ENCODE results near the gene EYS.
A peak's percentile ranks its signal among the peaks of the same experiment; 100 is the strongest.
"Not testable (repeated sequence)": the region's sequence is repeated elsewhere in the genome, so short reads cannot be mapped to it uniquely, and the experiment has no call there.

The EYS gene

DNA sequence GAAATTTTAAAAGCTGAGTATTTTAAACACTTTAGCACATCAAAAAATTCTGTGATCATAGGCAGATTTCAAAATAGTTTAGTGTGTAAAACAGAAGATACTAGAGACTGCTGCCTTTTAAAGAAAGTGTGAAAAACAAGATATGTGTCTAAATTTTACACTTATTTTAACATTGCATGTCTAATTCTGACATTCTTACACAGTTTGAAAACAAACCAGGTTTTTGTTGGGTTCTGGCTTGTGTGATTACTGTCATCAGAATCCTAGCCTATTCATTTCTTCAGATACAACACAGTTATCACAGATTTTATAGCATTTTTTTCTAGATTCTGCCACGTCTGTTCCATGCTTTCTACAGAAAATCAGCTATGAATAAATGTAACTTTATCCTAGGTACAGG is 257.1 kb downstream of the EYS start:
- no peak for FAIRE-seq

DNA sequence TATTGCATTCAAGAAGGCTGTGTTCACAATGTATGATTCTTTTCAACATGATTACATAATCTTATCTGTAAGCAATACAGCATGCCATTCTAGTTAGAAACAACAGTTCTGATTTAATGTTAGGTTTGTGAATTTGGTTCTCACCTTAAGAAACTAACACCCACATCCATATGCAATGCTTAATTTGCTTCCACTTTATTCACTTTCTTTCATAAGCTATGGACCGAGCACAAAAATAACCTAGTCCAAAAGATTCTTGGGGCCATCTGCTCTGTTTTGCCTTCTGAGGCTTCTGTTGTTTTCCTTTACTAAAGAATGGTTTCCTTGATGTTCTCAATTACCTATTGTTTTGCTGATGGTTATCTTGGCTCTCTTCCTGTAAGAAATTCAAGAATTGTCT is 258.2 kb downstream of the EYS start:
- no peak for FAIRE-seq

DNA sequence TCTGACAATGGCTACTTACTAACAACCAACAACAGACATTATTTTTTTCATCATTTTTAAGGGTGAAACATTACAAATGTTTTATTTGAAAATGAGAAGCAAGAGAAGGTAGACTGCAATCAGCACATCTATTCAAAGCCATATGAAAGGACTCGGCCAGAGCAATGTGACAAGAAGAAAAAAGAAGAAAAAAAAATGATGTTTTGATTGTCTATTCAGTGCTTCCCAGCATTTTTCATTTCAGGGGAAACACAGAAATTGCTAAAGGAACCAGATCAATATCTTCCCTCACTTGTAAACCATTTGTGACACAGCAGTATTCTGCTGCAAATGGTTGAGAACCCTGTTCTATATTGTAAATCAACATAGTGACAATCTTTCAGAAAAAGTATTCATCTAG is 270.7 kb downstream of the EYS start:
- FAIRE-seq: no peak

DNA sequence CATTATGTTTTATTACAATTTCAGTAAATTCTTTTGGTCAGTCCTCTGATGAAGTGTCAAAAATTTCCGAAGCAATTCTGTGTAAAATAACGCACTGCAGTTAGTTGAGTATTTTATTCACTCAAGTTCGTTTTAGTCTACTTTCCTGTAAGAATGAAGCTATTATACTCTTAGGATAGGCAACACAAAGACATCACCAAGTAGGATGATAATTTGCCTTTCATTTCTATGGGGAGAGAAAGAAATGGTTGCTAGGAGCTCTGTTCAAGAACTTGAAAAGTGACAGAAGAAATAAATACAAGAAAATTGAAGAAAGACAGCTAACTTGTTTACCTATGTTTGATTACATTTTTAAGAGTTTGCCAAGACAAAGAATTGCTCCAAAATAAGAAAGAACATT is 290.4 kb downstream of the EYS start:
- no peak for FAIRE-seq

DNA sequence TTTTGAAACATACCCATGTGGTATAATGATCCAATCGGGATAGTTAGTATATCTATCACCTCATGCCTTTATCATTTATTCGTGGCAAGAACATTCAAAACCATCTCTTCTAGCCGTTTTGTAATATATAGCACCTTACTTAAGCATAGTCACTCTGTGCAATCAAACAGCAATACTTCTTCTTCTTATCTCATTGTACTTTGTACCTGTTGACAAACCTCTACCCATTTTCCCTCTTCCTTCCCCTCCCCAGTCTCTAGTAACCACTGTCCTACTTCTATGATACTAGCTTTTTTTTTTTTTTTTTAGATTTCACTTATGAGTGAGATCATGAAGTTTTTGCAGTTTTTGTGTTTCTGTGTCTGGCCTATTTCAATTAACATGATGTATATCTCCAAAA is 296.7 kb downstream of the EYS start:
- no peak for FAIRE-seq

DNA sequence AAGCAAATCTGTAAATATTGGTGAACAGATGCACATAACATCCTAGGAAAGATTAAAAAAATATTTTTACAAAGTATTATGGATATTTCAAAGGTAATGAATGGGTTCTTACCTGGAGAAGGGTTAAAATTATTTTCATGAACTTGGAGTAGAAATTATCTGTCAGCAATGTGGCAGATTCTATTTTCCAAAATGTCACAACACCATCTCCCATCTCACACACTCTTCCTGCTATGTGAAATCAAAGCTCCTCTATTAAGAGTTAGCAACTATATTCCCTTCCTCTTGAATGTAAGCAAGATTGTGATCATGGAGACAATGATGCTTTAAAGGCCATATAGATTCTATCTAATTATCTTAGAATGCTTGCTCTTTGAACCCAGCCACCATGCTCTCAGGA is 304.5 kb downstream of the EYS start:
- FAIRE-seq: no peak

DNA sequence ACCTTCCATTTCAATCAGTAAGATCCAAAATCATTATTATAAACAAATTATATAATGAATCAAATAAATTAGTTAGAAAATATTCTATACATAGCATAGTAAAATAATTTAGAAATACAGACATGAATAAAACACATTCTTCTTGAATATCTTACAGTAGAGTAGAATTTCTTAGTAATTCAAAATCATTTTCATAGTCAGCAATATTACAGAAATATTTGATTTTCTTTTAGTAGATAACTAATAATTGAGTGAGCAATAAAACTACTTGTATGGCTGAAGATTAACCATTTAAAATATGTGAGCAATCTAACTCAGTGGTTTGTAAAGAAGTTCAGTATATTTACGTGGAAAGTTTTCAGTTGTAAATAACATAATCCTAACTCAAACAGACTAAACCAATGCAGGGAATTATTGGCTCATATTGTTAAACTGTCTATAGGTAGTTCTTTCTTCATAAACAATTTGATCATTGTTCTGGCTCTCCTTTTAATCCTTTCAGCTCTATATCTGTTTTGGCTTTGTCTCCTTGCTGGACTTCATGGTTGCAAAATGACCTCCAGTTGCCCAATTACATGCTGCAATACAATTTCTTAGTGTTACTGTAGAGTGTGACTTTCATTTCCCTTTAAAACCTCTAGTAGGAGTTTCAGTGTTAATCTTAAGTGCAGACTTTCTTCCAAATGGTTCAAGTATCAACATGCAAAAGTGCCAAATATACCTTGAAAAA is 307.5 kb downstream of the EYS start:
- peak; percentile 65 for FAIRE-seq

DNA sequence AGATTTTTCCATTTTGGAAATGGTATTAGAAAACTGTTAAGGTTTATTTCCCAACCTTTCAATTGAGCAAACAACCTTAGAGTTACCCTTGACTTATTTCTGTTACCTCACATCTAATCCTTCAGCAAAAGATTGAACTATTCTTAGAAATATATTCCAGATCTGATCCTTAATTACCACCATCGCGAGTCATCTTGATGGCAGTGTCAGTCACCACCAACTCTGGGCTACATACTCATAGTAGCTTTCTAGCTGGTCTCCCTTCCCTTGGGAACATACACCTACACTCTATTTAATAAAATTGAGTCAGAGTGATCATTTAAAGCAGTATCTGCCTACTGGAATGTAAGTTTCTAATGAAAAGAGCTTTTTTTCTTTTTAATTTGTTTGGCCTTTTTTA is 308.2 kb downstream of the EYS start:
- FAIRE-seq: no peak

DNA sequence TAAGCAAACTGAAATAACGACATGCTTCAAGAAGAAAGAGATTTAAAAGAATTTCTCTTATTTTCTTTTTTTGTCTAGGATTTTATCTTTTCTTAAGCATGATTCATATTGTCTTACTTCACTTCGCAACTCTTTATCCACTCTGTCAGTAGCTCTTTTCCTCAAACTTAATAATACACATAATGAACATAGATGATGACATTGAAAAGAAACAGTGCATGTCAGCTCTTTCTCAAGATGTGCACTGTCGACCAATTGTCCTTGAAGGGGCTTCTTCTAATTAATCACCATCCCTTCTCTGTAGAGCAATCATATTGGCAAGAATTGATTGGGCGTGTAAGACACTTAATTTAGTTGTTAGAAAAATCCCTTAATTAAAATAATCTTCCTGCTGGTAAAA is 356.5 kb downstream of the EYS start:
- FAIRE-seq: no peak

DNA sequence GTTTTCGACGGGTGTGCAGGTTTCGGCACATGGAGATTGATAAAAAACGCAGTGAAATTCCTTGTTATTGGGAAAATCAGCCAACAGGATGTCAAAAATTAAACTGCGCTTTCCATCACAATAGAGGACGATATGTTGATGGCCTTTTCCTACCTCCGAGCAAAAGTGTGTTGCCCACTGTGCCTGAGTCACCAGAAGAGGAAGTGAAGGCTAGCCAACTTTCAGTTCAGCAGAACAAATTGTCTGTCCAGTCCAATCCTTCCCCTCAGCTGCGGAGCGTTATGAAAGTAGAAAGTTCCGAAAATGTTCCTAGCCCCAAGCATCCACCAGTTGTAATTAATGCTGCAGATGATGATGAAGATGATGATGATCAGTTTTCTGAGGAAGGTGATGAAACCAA is 404.4 kb downstream of the EYS start:
- not testable (repeated sequence) for FAIRE-seq

DNA sequence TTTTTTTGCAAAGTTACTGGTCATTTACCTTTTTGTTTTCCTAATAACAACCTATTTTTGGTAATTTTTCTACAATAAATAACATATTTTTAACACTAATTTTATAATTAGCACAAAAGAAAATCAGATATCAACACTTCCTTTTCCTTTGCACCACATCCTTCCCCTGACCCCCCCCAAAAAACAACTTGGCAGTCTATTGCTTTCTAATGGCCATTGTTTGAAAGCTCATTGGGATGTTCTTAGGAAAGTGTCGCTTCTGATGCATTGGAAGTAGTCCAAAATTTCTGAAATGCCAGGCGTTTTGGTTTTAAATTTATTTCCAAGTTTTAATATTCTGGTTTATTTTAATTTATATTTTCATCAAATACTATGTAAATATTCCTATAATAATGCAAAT is 407.8 kb downstream of the EYS start:
- no peak for FAIRE-seq

DNA sequence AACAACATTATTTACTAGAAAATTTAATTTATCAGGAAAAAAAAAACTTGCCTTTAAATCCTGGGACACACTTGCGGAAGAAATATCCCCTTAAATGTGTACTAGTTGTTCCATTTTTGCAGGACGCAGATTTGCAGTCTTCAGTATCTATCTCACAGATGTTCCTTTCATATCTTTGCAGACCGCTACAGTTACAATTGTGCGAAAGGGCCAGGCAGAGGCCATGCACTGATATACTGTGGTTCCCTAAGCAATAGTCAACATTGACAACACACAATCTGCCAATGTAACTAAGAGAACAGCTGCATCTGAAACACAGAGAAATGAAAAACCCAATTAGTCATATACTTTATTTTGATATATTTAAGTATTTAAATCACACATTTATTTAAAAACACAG is 411.2 kb downstream of the EYS start:
- no peak for FAIRE-seq

DNA sequence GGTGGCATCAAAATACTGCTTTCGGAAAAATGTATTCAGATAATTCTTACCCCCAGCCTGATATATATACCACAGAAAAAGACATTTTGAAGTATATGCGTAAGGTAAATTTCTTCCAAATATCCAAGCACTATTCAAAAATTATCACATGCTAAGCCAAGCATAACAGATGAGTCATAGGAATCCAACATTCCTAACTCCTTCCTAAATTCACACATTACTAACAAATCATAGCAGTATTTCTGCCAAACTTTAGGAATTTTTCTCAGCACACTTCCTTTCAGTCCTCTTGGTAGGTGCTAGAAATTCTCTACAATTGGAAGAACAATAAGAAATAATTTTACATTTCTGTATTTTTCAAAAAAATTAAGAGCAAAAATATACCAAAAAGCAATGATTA is 417.5 kb downstream of the EYS start:
- no peak for FAIRE-seq

DNA sequence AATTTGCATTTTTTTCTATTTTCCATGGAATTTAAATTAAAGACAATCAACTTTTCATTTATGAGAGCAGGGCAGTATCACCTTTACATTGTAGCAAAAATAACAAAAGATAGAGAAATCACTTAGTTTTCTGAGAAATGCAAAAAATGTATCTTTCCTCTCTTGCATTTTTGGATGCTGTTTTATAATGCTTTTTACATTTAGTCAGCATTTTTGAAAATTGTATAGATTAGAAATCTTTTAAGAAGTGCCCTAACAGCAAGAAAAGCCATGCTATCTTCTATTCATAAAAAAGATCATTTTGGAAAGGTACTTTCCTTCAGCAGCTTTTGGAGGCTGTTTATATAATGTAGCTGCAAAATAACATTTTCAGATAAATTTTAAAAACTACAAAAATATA is 421.8 kb downstream of the EYS start:
- FAIRE-seq: no peak

DNA sequence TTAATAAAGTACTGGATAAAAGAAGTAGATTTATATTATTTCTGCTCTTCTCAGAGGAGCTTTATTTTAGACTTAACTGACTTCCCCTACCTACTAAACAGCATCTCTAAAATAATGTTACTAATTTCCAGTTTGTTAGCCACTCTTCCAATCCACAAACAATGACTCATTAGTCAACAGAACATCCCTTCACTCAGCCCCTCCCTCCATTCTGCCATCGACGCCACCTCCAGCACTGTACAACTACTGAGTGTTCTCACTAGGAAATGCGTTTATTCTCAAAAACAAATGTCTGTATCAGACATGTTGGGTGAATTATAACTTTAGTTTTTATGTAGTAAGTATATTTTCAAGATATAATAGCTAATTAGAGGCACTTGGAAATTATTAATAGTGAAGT is 427.0 kb downstream of the EYS start:
- no peak for FAIRE-seq

DNA sequence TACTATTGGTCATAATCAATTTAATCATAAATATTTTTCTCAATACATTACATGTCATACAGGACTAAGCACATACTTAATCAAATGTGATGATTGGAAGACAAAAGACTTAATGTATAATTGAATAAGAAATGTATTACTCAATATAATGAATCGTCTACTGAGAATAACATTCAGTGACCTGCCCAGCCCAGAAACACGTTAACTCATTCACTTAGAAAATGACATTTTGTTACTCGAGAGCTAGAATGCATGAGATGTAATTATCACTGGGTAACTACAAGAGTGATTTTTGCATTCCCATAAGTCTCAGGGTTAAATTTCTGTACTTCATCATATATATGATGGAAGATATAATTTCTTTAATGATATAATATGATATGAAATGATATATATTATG is 444.8 kb downstream of the EYS start:
- no peak for FAIRE-seq

DNA sequence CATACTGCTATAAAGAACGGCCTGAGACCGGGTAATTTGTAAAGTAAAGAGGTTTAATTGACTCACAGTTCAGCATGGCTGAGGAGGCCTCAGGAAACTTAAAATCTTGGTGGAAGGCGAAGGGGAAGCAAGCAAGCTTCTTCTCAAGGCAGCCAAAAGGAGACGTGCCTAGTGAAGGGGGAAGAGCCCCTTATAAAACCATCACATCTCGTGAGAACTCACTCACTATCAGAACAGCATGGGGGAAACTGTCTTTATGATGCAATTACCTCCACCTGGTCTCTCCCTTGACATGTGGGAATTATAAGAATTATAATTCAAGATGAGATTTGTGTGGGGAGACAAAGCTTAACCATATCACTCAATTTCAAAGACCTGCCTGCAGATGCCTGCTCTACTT is 447.0 kb downstream of the EYS start:
- FAIRE-seq: no peak

DNA sequence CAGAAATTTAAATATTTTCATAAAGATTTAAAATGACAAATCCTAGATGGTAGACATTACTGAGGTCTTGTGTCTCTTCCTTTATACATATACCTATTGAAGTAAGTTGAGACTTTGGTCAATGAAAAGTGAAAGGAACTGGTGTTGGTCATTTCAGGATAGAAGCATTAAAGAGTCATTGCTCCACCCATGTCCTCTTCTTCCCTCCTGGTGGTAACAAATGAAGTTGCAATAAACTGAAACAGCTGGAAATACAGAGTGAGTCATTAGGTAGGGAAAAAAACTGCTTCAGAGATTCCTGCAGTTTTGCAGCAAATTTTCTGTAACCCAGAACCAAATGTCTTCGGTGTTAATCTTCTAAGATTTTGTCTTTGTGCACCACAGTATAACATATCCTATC is 448.0 kb downstream of the EYS start:
- no peak for FAIRE-seq

DNA sequence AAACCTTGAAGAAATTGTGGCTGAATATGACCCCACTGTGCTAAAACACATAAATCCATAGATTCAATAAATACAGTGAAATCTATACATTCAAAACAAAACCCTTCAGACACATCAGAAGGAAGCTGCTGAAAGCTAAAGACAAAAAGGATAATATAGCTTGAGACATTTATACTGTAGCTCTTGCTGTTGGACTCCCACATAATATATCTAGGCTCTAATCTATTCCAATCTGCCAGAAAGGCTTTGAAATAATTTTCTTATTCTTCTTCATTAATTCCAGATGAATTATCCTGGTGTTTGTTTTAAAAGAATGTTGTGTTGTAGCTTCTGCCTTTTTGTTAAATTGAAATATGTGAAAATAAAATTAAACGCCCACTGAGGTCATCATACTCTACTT is 454.0 kb downstream of the EYS start:
- FAIRE-seq: no peak

DNA sequence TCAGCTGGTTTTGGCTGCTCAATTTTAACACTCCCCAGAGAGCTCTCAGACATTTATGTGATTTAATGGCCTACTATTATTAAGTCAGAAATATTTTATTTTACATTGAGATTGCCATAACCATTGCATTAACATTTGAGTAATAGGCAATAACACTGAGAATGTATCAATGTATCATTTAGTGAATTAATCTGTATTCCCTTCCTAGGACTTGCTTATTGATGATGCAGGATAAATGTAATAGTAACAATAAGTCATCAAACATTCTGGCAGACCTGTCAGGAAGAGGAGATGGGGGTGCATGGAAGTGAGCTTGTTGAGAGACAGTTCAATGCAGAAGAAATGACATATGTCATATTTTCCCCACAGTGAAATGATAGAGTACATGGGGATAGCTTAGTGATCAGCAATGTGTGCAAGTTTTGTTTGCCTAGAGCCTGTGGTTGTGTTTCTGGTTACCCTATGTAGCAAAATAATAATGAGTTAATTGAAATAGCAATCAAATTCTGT is 458.9 kb downstream of the EYS start:
- FAIRE-seq: no peak

DNA sequence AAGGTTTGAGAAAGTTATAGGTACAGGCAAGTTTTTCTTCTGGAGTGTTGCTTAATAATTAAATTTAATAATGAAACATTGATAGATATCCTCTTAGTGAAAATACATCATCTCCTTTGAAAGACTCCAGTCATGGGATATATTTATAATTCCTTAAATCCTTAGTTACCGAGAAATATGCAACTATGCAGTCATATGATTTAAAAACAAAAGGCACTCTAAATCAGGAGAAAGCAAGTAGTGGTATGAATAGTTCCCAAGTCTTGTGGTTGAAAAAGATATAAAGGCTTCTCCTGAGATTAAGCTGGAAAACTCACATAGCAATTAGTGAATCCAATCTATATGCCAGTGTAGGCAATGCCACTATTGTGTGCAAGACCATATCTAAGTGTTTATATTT is 475.4 kb downstream of the EYS start:
- no peak for FAIRE-seq

DNA sequence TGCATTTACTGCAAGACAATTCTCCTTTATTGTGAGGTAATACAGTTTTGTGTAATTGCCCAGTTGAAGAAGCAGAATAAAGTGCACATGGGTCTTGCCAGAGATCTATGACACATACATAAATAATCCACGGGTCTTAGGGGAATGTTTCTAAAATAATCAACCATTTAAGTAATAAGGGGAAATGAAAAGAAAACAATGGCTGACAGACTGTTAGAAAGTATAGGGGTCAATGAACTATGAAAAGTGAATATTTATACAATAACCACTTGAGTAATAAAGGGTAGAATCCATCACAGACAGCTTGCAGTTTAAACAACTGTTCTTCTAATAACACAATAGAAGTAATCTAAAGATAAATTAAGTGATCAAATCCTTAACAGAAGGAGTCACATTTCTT is 477.2 kb downstream of the EYS start:
- FAIRE-seq: no peak

DNA sequence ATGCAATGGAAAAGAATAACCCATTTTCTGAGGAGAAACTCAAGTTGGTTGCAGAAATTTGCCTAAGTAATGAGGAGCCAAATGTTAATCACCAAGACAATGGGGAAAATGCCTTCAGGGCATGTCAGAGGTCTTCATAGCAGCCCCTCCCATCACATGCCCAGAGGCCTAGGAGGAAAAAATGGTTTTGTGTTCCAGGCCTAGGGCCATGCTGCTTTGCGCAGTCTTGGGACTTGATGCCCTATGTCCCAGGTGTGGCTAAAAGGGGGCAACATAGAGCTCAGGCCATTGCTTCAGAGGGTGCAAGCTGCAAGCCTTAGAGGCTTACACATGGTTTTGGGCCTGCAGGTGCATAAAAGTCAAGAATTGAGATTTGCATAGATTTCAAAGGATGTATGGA is 485.9 kb downstream of the EYS start:
- FAIRE-seq: no peak

DNA sequence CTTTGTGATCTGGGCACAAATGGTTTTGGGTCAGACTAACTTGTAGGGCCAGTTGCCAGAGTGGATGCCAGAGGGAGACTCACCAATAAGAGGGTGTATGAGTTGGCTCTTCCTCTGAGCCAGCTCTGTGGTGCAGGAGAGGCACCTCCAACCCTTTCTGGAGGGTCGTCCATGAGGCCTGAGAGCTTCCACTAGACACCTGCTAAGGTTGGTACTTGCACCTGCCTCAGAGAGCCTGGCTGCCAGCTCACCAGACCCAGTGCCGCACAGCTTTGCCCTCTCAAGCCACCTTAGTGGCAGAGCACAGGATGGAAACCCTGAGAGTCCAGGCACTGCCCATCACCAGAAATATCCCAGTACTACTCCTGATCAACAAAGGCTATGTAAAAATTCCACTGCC is 504.3 kb downstream of the EYS start:
- no peak for FAIRE-seq

DNA sequence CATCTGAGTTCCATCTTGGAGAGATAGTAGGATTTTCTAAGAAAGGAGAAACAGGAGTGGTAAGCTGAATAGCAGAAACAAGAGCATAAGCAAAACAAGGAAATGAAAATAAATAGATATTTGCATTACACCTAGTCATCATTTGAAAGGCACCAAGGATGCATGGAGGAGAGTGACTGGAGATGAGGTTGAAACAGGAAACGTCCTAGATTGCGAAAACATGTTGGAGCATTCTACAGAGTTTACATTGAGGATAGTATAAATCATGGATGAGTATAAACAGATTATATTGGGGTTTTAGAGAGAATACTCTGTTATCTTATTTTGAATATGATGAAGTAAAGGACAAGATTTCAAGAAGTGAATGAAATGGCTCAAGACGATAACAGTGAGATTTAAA is 507.3 kb downstream of the EYS start:
- no peak for FAIRE-seq

DNA sequence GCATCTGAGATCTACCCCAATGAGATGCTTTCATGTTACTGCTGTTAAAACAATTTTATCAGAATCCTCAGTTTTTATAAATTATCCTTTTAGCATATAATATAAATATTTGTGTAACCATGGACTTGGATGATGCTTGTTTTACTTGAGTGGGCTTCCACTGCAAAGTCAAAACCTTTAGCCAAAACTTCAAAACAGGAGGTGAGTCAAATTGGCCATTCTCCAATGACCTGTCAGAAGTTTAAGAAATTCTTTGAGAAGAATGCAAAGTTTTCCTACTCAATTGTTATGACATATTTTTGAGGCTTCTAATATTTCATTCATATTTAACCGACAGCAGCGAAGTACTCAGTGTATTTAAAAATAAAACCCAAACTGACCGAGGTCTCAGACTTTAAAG is 507.9 kb downstream of the EYS start:
- FAIRE-seq: no peak

Data from A204.1 (cell line).